Measurements from ENCODE around the gene ZNF682. TPM values are rescaled to one million over a fixed set of nuclear protein-coding genes. Genes with fewer than 3 reads are reported as not detected.
"Not testable (repeated sequence)": the region's sequence is repeated elsewhere in the genome, so short reads cannot be mapped to it uniquely, and the experiment has no call there.

ZNF682 gene
- total RNA-seq, 6 experiments from 2014 or later = 1.00 to 3.3 (median 2.5) TPM

DNA sequence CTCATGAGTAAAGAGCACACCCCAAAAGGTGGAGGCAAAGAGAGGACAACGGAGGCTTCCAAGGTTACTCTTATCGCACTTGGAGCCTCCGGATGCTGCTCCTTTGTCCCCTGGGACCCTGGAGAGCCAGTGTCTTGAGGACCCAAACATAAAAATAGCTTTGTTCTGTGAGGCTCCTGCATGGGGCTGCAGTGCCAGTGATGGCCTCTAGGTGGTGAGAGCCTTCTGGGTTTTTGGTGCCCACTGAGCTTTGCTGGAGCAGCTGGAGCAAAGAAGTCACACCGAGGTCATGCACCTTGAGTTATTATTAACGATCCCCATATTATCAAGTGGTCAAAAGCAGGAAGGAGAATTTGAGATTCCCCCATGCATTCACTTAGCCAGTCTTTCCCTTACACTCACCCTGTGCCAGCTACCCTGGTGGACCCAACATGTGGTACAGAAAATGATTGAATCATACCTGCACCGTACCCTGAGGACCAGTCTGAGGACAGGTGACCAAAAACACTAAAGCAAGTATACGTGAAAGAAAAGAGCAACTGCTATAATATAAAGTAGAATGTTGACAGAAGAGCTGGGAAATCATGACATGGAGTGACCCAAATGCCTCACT, 41.5 kb downstream of the ZNF682 start:
- no peak overlapping the region for H3K4me3 ChIP-seq
- H3K4me1 ChIP-seq = no peaks in the 10 kb centered on the region
- H3K27ac ChIP-seq = no peak overlapping the region
- no peaks in the 10 kb centered on the region for H3K36me3 ChIP-seq
- no peak for TF ChIP-seq POLR2A (IDR thresholded peaks at IDR 0.05)
- TF ChIP-seq, protein P1, sequence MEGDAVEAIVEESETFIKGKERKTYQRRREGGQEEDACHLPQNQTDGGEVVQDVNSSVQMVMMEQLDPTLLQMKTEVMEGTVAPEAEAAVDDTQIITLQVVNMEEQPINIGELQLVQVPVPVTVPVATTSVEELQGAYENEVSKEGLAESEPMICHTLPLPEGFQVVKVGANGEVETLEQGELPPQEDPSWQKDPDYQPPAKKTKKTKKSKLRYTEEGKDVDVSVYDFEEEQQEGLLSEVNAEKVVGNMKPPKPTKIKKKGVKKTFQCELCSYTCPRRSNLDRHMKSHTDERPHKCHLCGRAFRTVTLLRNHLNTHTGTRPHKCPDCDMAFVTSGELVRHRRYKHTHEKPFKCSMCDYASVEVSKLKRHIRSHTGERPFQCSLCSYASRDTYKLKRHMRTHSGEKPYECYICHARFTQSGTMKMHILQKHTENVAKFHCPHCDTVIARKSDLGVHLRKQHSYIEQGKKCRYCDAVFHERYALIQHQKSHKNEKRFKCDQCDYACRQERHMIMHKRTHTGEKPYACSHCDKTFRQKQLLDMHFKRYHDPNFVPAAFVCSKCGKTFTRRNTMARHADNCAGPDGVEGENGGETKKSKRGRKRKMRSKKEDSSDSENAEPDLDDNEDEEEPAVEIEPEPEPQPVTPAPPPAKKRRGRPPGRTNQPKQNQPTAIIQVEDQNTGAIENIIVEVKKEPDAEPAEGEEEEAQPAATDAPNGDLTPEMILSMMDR (IDR thresholded peaks at IDR 0.05) = peak; percentile 32 to 55 (median 46)
- intact Hi-C loops (cut with DNase I) = no loop called here
- ATAC-seq = peak in 1 of 4 donors; percentile 27
- H3K9me3 ChIP-seq = peaks cover 0 to 7% (median 2%) of the 10 kb centered on the region in 4 donors
- 37% methylated on average over 7 of the region's 7 CpGs for WGBS (ENCODE audit: insufficient coverage, low coverage, low lambda C conversion rate, missing lambda C conversion rate)
- no peaks in the 10 kb centered on the region for H3K27me3 ChIP-seq
- no peak for DNase-seq

DNA sequence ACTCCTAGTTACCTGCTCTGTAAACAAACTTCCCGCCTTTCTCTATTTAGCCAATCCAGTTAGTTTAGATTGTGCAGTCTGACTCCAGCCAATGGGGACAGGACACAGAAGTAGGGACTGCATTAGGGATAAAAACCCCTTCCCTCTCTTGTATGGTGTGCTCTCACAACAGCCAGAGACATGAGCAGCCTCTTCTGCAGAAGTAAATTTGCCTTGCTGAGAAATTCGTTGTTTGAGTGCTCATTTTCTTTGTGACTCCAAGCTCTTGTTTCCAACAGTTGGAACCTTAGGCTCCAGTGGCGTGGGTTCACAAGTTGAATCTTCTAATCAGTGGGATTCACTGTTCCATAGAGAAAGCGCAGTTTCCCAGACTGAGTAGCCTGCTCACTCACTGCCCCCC, 72.4 kb downstream of the ZNF682 start:
- H3K27me3 ChIP-seq = no peaks in the 10 kb centered on the region
- DNase-seq (no peak), ATAC-seq (no peak)
- no peak overlapping the region for H3K4me3 ChIP-seq
- no peaks in the 10 kb centered on the region for H3K4me1 ChIP-seq
- no peaks in the 10 kb centered on the region for H3K9me3 ChIP-seq
- intact Hi-C loops (cut with DNase I) = no loop called here
- 61% methylated on average over 3 of the region's 4 CpGs for WGBS (ENCODE audit: insufficient coverage, low coverage, low lambda C conversion rate, missing lambda C conversion rate)
- H3K27ac ChIP-seq = no peak overlapping the region
- H3K36me3 ChIP-seq = no peaks in the 10 kb centered on the region
- no peak for TF ChIP-seq POLR2A (IDR thresholded peaks at IDR 0.05)
- TF ChIP-seq, protein P1 (IDR thresholded peaks at IDR 0.05) = no peak

DNA sequence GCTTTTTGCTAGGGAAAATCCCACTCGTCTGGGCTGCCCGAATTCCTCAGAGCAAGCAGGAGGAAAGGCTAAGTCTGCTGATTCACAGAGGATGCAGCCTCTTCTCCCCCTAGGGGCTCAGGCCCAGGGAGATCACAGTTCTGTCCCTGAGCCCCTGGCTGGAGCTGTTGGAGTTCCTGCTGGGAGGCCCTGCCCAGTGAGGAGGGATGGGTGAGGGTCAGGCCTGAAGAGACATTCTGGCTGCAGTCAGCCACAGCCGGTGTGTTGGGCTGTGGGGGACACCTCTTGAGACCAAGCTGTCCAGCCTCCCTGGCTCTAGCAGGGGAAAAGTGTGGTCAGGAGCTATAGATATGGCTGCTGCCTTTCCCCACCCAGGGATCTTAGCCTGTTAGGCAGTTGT, 73.2 kb downstream of the ZNF682 start:
- H3K4me3 ChIP-seq; H3K4me1 ChIP-seq; intact Hi-C loops (cut with DNase I); H3K27me3 ChIP-seq; H3K27ac ChIP-seq; DNase-seq; H3K36me3 ChIP-seq; H3K9me3 ChIP-seq; ATAC-seq: not testable (repeated sequence)
- 40% methylated on average over 2 of the region's 3 CpGs for WGBS (ENCODE audit: insufficient coverage, low coverage, low lambda C conversion rate, missing lambda C conversion rate)

DNA sequence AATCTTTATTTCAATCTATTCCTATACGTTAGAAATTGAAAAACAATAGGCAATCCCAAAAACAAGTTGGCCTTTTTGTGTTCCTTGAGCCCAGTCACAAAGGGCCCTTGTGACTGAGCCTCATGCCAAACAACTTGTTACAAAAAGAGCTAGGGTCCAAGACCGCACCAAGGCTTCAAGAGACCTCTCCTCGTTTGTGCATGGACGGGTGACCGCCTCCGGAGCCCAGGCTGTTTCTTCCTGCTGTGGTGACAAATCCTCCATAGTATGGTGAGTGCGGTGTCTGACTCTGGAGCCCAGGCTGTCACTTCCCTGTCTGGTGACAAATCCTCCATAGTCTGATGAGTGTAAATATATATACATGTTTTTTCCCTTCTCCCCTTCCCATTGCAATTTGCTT, 74.9 kb downstream of the ZNF682 start:
- no peak overlapping the region for H3K4me3 ChIP-seq
- no peaks in the 10 kb centered on the region for H3K9me3 ChIP-seq
- no peak for TF ChIP-seq POLR2A (IDR thresholded peaks at IDR 0.05)
- TF ChIP-seq, protein P1 (IDR thresholded peaks at IDR 0.05) = no peak
- no peaks in the 10 kb centered on the region for H3K36me3 ChIP-seq
- ATAC-seq (no peak), DNase-seq (no peak)
- no peaks in the 10 kb centered on the region for H3K4me1 ChIP-seq
- 67% methylated on average over 1 of the region's 7 CpGs for WGBS (ENCODE audit: insufficient coverage, low coverage, low lambda C conversion rate, missing lambda C conversion rate)
- H3K27me3 ChIP-seq = no peaks in the 10 kb centered on the region
- intact Hi-C loops (cut with DNase I) = loop anchor here in 1 of 2 donors (5.0 kb wide), 1 partner anchor 427 kb away; the partner anchor contains the start of gene CILP2
- H3K27ac ChIP-seq = no peak overlapping the region

DNA sequence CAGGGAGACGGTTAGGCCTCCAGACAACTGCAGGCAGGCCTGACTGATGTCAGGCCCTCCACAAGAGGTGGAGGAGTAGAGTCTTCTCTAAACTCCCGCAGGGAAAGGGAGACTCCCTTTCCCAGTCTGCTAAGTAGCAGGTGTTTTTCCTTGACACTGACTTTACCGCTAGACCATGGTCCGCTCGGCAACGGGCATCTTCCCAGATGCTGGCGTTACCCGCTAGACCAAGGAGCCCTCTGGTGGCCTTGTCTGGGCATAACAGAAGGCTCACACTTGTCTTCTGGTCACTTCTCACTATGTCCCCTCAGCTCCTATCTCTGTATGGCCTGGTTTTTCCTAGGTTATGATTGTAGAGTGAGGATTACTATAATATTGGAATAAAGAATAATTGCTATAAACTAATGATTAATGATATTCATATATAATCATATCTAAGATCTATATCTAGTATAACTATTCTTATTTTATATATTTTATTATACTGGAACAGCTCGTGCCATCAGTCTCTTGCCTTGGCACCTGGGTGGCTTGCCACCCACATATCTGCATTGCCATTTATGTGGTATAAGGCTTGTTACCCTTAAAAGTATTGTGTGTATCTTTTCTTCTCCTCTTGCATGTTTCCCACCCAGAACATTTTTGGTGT, 80.0 kb downstream of the ZNF682 start:
- not testable (repeated sequence) for H3K36me3 ChIP-seq, H3K9me3 ChIP-seq, H3K27ac ChIP-seq, H3K27me3 ChIP-seq, H3K4me1 ChIP-seq, H3K4me3 ChIP-seq, ATAC-seq
- 24% methylated on average over 8 of the region's 9 CpGs for WGBS (ENCODE audit: insufficient coverage, low coverage, low lambda C conversion rate, missing lambda C conversion rate)
- DNase-seq = peak; percentile 72 to 77 (median 75)
- intact Hi-C loops (cut with DNase I) = loop anchor here in 1 of 2 donors (10.0 kb wide), 1 partner anchor 414 kb away; no protein-coding TSS in a partner anchor
- TF ChIP-seq, protein P1 (IDR thresholded peaks at IDR 0.05) = peak; percentile 57 to 73 (median 72)

DNA sequence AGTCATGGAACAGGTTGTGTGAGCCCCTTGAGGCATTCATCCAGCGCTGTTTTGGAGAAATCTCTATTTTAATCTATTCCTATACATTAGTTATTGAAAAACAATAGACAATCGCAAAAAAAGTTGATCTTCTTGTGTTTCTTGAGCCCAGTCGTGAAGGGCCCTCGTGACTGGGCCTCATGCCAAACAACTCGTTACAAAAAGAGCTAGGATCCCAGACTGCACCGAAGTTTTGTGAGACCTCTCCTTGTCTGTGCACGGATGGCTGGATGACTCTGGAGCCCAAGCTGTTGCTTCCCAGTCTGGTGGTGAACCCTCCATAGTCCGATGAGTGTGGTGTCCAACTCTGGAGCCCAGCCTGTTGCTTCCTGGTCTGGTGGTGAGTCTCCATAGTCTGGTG, 81.5 kb downstream of the ZNF682 start:
- not testable (repeated sequence) for H3K27ac ChIP-seq, H3K27me3 ChIP-seq, DNase-seq, H3K4me3 ChIP-seq, H3K4me1 ChIP-seq, ATAC-seq, H3K36me3 ChIP-seq, H3K9me3 ChIP-seq
- intact Hi-C loops (cut with DNase I) = loop anchor here in 1 of 2 donors (10.0 kb wide), 1 partner anchor 413 kb away; no protein-coding TSS in a partner anchor
- 83% methylated on average over 8 of the region's 8 CpGs for WGBS (ENCODE audit: insufficient coverage, low coverage, low lambda C conversion rate, missing lambda C conversion rate)

Data from right lobe of liver (tissue), 6 donors.